KMS-11 (cell line): Measurements from ENCODE around the gene SUSD6.

Source experiments
- H2AFZ ChIP-seq: fragments of 200-600 bp; sonication (generic); 2 replicates; pipeline ENCODE4 v1.6.1; 2016; ENCODE audit warnings: antibody characterized with exemption, mixed run types, low read depth
- H3K27ac ChIP-seq: fragments of 200-600 bp; sonication (generic); 2 replicates; pipeline ENCODE4 v1.6.1; 2016; ENCODE audit warnings: mild to moderate bottlenecking, mixed run types
- H3K27me3 ChIP-seq: fragments of 200-600 bp; sonication (generic); 2 replicates; pipeline ENCODE4 v1.6.1; 2017; ENCODE audit warnings: mild to moderate bottlenecking, low read depth, mixed run types, moderate library complexity; ENCODE audit not compliant: insufficient read depth
- H3K36me3 ChIP-seq: fragments of 200-600 bp; sonication (generic); 2 replicates; pipeline ENCODE4 v1.6.1; 2017; ENCODE audit warnings: mild to moderate bottlenecking, mixed run types; ENCODE audit not compliant: insufficient read depth
- H3K4me1 ChIP-seq: fragments of 200-600 bp; sonication (generic); 2 replicates; pipeline ENCODE4 v1.6.1; 2016; ENCODE audit warnings: mild to moderate bottlenecking, low read depth, mixed run types; ENCODE audit not compliant: poor library complexity, severe bottlenecking
- H3K4me2 ChIP-seq: fragments of 200-600 bp; sonication (generic); 2 replicates; pipeline ENCODE4 v1.7.0; 2016; ENCODE audit warnings: mild to moderate bottlenecking, mixed run types
- H3K4me3 ChIP-seq: fragments of 200-600 bp; sonication (generic); IDR thresholded peaks from 2 replicates; pipeline ENCODE4 v1.6.1; 2017; ENCODE audit warnings: low read depth, low read length, mixed read lengths; ENCODE audit not compliant: insufficient read depth
- H3K79me2 ChIP-seq: fragments of 200-600 bp; sonication (generic); 2 replicates; pipeline ENCODE4 v1.6.1; 2016; ENCODE audit warnings: low read depth, mixed run types; ENCODE audit not compliant: insufficient read depth
- H3K9ac ChIP-seq: fragments of 200-600 bp; sonication (generic); 2 replicates; pipeline ENCODE4 v1.6.1; 2016; ENCODE audit warnings: mild to moderate bottlenecking, mixed run types
- H4K20me1 ChIP-seq: fragments of 200-600 bp; sonication (generic); 2 replicates; pipeline ENCODE4 v1.6.1; 2016; ENCODE audit warnings: mild to moderate bottlenecking, mixed run types; ENCODE audit not compliant: insufficient read depth
- CTCF ChIP-seq: fragments of 200-600 bp; sonication (generic); conservative IDR thresholded peaks from 2 replicates; pipeline ENCODE4 v1.6.1; 2017; ENCODE audit warnings: low read depth, mild to moderate bottlenecking, antibody characterized with exemption, low read length, moderate library complexity, mixed read lengths

Gene SUSD6

GRCh38 chr14:69625299-69626131 lies 14.1 kb downstream of the SUSD6 start:
- Histone ChIP-seq H2AFZ (no peak overlapping the region), H4K20me1 (no peaks in the 10 kb centered on the region), H3K27me3 (no peaks in the 10 kb centered on the region), H3K4me1 (no peaks in the 10 kb centered on the region), H3K79me2 (no peaks in the 10 kb centered on the region), H3K36me3 (no peaks in the 10 kb centered on the region), H3K27ac (no peak overlapping the region), H3K4me3 (no peak overlapping the region), H3K9ac (no peak overlapping the region), H3K4me2 (no peak overlapping the region)
- TF ChIP-seq CTCF = no peak

- Histone ChIP-seq H3K27ac (no peak overlapping the region), H2AFZ (no peak overlapping the region), H3K79me2 (no peaks in the 10 kb centered on the region), H3K36me3 (no peaks in the 10 kb centered on the region), H4K20me1 (no peaks in the 10 kb centered on the region), H3K4me2 (no peak overlapping the region), H3K4me3 (no peak overlapping the region), H3K27me3 (no peaks in the 10 kb centered on the region), H3K9ac (no peak overlapping the region), H3K4me1 (no peaks in the 10 kb centered on the region)
- no peak for TF ChIP-seq CTCF
These were observed 14.7 kb downstream of the SUSD6 start for GRCh38 chr14:69626132-69626500.

DNA sequence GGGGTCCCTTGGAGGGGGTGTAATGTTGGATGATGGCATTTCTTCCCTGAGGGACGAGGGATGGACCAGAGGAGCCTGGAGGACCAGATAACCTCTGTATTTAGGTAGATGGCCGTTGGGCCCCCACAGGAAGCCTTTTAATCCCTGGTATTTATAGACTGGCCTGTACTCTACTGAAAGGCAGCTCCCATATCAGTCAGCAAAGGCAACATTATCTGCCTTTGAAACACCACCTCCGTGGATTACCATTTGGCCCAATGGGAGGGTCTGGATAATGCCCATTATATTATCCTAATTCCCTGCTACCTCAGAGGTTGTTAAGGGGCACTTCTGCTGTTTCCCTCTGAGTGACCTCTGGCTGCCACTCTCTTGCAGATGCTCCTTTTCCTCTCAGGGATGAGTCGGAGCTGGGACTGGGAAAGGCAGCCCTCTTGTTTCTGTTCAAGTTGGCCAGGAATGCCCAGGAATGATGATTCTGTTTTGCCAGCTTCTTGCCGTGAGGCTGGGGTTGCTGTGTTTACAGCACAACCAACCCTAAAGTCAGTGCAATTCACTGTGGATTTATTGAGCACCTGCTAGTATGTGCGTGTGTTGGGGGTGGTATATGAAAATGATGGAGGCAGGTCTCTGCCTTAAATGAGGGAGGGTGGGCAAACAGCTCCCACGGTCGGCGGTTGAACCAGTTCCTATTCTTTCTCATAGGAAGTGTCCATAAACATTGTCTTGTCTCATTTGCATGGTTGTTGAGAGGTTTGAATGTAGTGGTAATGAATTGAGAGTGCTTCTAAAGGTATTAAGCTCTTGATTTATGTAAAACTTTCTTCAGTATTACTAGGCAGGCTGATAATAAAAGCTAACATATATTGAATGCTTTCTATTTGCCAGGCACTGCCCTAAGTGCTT lies 18.1 kb downstream of the SUSD6 start:
- no peaks in the 10 kb centered on the region for H3K79me2 ChIP-seq
- H3K27me3 ChIP-seq = no peaks in the 10 kb centered on the region
- H4K20me1 ChIP-seq = no peaks in the 10 kb centered on the region
- no peak for TF ChIP-seq CTCF
- H3K4me1 ChIP-seq = no peaks in the 10 kb centered on the region
- H3K36me3 ChIP-seq = no peaks in the 10 kb centered on the region
- H3K9ac ChIP-seq = no peak overlapping the region
- H2AFZ ChIP-seq = no peak overlapping the region
- no peak overlapping the region for H3K4me3 ChIP-seq
- H3K27ac ChIP-seq = no peak overlapping the region
- no peak overlapping the region for H3K4me2 ChIP-seq

- no peaks in the 10 kb centered on the region for H3K36me3 ChIP-seq
- H3K4me1 ChIP-seq = no peaks in the 10 kb centered on the region
- no peaks in the 10 kb centered on the region for H3K27me3 ChIP-seq
- TF ChIP-seq CTCF = no peak
- no peak overlapping the region for H3K9ac ChIP-seq
- H3K4me3 ChIP-seq = no peak overlapping the region
- no peaks in the 10 kb centered on the region for H4K20me1 ChIP-seq
- no peak overlapping the region for H3K27ac ChIP-seq
- H2AFZ ChIP-seq = no peak overlapping the region
- no peaks in the 10 kb centered on the region for H3K79me2 ChIP-seq
- H3K4me2 ChIP-seq = no peak overlapping the region
These were observed 19.0 kb downstream of the SUSD6 start for GRCh38 chr14:69630360-69630759.
